Heart left ventricle (tissue), 16 donors: ENCODE results near the gene TUBGCP5. TPM values are rescaled to one million over a fixed set of nuclear protein-coding genes. Genes with fewer than 3 reads are reported as not detected.
"Not testable (repeated sequence)": the region's sequence is repeated elsewhere in the genome, so short reads cannot be mapped to it uniquely, and the experiment has no call there.

ENCODE experiments used
- ATAC-seq, 4 donors: fragments of 200-7000 bp; cut with Tn5 transposase; one replicate each; pipeline ENCODE4 v1.9.1; 2020 to 2022; ENCODE audit warnings: moderate library complexity in 4 of 4, mild to moderate bottlenecking in 3 of 4, moderate number of reproducible peaks in 1 of 4
- DNase-seq, 5 donors: peaks; one replicate each; pipeline ENCODE4 v3.0.0-alpha.2; 2020
- H3K27ac ChIP-seq, 12 donors: fragments of 200-600 bp; sonication (generic) in 4 of 12; one replicate each; pipeline versions ENCODE4 v1.5.0 to v1.8.0; 2016 to 2022; ENCODE audit warnings: mild to moderate bottlenecking in 2 of 12
- H3K27me3 ChIP-seq, 9 donors: fragments of 200-600 bp; sonication (generic) in 2 of 9; one replicate each; pipeline versions ENCODE4 v1.5.1 to v1.8.0; 2016 to 2022; ENCODE audit warnings: mild to moderate bottlenecking in 3 of 9
- H3K36me3 ChIP-seq, 9 donors: fragments of 200-600 bp; sonication (generic) in 2 of 9; one replicate each; pipeline versions ENCODE4 v1.5.0 to v1.8.0; 2018 to 2022; ENCODE audit warnings: mild to moderate bottlenecking in 2 of 9
- H3K4me1 ChIP-seq, 12 donors: fragments of 200-600 bp; sonication (generic) in 4 of 12; one replicate each; pipeline versions ENCODE4 v1.5.0 to v1.8.0; 2016 to 2022; ENCODE audit warnings: mild to moderate bottlenecking in 3 of 12
- H3K4me3 ChIP-seq, 12 donors: fragments of 200-600 bp; sonication (generic) in 4 of 12; one replicate each; pipeline versions ENCODE4 v1.5.0 to v1.8.0; 2017 to 2022; ENCODE audit warnings: mild to moderate bottlenecking in 9 of 12, moderate library complexity in 4 of 12
- H3K9me3 ChIP-seq, 12 donors: fragments of 200-600 bp; sonication (generic) in 4 of 12; one replicate each; pipeline versions ENCODE4 v1.5.0 to v1.8.0; 2016 to 2022; ENCODE audit warnings: mild to moderate bottlenecking in 1 of 12
- CTCF ChIP-seq, 12 donors: fragments of 200-600 bp; sonication (generic) in 4 of 12; IDR thresholded peaks; one replicate each; pipeline versions ENCODE4 v1.5.0 to v1.8.0; 2018 to 2022; ENCODE audit warnings: antibody characterized with exemption in 12 of 12, mild to moderate bottlenecking in 5 of 12
- POLR2A ChIP-seq, 2 donors: fragments of 450-650 bp; IDR thresholded peaks; one replicate each; pipeline ENCODE4 v1.6.1; 2017; ENCODE audit warnings: antibody characterized with exemption in 2 of 2, mild to moderate bottlenecking in 2 of 2, moderate library complexity in 2 of 2
- WGBS, 4 donors: extraction: QIAGEN DNeasy Blood & Tissue Kit in 2 of 4; methylation state at CpG; one replicate each; pipeline versions ENCODE4 v1.1.5 to v1.1.7; 2013 to 2018; 5-methylcytosine and 5-hydroxymethylcytosine counted together
- intact Hi-C, 10 donors: fragments of 100-400 bp; cut with DNase I; formaldehyde crosslinking; loops; one replicate each; pipeline versions ENCODE4 v1.11.1 to v1.14.2; 2022
- polyA plus RNA-seq, 2 donors: library from polyadenylated mRNA; stranded (reverse); fragments of 200-250 nt; gene quantifications; one replicate each; pipeline ENCODE4 v1.2.3, GENCODE V29; 2013
- total RNA-seq, 9 donors: library from RNA; depleted of rRNA in 2 of 9; stranded (reverse); fragments of >200 nt in 2 of 9; fragmentation: NEBNext Ultra II Directional in 3 of 9; extraction: Animal tissue kit (Norgen Biotek cat#: 25700) in 3 of 9; gene quantifications; one replicate each; pipeline versions ENCODE4 v1.1.0 to v1.2.4, GENCODE V29; 2016 to 2023
- donor health status: ischemic (EF 13 %, LVEDD 7.1; RV severe dilation, severe dysfunction).
- donor health status: healthy with polysubstance abuse.
- donor health status: DM: no; HTN: yes; CAD: no.
- donor health status: DM: no; HTN: no; CAD: no.
- donor health status: ischemic (EF 25% LVEDD 6.9; RV normal size, moderate dysfunction).
- donor health status: ischemic (EF 25% LVEDD 5.7; RV mildly dilated, moderate dysfunction).
- donor health status: healthy.
- donor health status: DM: yes; HTN: yes; CAD: no.
- donor health status: ischemic (EF 35%, LVEDD 5.7; RV mildly dilated, moderate dysfunction).
- donor health status: nonischemic (EF 11% LVEDD 7.7; RV severe dilation, severe dysfunction).
- donor health status: DM: yes; HTN: yes; CAD: no.
- donor health status: PGD.
- donor health status: ischemic (EF 29% LVEDD 5.4; RV normal size, mild dysfunction).
- donor health status: nonischemic (EF 23%, LVEDD 6.1; RV moderate dilation, normal function).

TUBGCP5 gene
- total and polyA plus RNA-seq, 11 donors, result 4.7 to 14.7 (median 13.0) TPM

DNA sequence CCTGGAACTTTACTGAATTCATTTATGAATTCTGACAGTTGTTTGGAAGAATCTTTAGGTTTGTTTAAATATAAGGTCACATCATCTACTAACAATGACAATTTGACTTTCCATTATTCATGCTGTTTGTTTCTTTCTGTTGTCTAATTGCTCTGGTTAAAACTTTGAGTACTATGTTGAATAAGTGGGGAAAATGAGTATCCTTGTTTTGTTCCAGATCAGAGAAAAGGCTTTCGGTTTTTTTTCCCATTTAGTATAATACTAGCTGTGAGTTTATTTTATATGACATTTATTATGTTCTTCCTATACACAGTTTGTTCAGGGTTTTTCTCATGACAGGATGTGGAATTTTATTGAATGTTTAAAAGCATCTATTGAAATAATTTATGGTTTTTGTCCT is 11.3 kb upstream of the TUBGCP5 start:
- H3K27me3 ChIP-seq, result peaks cover 0 to 4% (median 0%) of the 10 kb centered on the region in 9 donors
- DNase-seq (no peak), ATAC-seq (no peak)
- no peaks in the 10 kb centered on the region for H3K36me3 ChIP-seq
- H3K4me3 ChIP-seq, result no peak overlapping the region
- H3K9me3 ChIP-seq, result peaks cover 0 to 9% (median 0%) of the 10 kb centered on the region in 12 donors
- 73 to 84% (median 80%) methylated on average over 1 of the region's 1 CpG for WGBS, 4 donors
- no peaks in the 10 kb centered on the region for H3K4me1 ChIP-seq
- intact Hi-C loops, result no loop called here
- no peak for TF ChIP-seq CTCF (IDR thresholded peaks at IDR 0.05)
- no peak for TF ChIP-seq POLR2A (IDR thresholded peaks at IDR 0.05)
- no peak overlapping the region for H3K27ac ChIP-seq

GRCh38 chr15:23049984-23050628 is 10.7 kb upstream of the TUBGCP5 start:
- Histone ChIP-seq H3K4me1 (no peaks in the 10 kb centered on the region), H3K4me3 (no peak overlapping the region), H3K36me3 (no peaks in the 10 kb centered on the region), H3K27me3 (no peaks in the 10 kb centered on the region), H3K9me3 (peaks cover 0 to 9% (median 0%) of the 10 kb centered on the region in 12 donors), H3K27ac (no peak overlapping the region)
- TF ChIP-seq POLR2A (IDR thresholded peaks at IDR 0.05) (no peak), CTCF (IDR thresholded peaks at IDR 0.05) (no peak)
- intact Hi-C loops, result no loop called here
- DNase-seq, result no peak
- no peak for ATAC-seq
- WGBS, 4 donors, result 84 to 97% (median 94%) methylated on average over 7 to 16 of the region's 16 CpGs

DNA sequence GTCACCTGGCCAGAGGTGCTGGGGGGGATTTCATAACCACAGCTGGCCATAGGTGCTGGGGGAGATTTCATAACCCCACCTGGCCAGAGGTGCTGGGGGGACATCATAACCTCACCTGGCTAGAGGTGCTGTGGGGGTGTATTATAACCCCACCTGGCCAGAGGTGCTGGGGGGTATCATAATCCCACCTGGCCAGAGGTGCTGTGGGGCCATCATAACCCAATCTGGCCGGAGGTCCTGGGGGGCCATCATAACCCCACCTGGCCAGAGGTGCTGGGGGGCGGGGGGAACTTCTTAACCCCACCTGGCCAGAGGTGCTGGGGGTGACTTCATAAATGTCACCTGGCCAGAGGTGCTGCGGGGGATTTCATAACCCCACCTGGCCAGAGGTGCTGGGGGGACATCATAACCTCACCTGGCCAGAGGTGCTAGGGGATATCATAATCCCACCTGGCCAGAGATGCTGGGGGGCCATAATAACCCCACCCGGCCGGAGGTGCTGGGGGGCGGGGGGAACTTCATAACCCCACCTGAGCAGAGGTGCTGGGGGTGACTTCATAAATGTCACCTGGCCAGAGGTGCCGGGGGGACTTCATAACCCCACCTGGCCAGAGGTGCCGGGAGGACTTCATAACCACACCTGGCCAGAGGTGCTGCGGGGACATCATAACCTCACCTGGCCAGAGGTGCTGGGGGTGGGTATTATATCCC is 9.4 kb upstream of the TUBGCP5 start:
- H3K36me3 ChIP-seq, ATAC-seq, H3K4me1 ChIP-seq, H3K4me3 ChIP-seq, DNase-seq, H3K9me3 ChIP-seq, intact Hi-C loops, H3K27ac ChIP-seq, H3K27me3 ChIP-seq: not testable (repeated sequence)
- WGBS, 4 donors, result 86 to 100% (median 90%) methylated on average over 2 to 9 of the region's 9 CpGs

DNA sequence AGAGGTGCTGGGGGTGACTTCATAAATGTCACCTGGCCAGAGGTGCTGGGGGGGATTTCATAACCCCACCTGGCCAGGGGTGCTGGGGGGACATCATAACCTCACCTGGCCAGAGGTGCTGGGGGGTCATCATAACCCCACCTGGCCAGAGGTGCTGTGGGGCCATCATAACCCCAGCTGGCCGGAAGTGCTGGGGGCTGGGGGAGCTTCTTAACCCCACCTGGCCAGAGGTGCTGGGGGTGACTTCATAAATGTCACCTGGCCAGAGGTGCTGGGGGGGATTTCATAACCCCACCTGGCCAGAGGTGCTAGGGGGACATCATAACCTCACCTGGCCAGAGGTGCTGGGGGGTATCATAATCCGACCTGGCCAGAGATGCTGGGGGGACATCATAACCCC is 4.6 kb upstream of the TUBGCP5 start:
- DNase-seq, H3K4me1 ChIP-seq, H3K4me3 ChIP-seq, intact Hi-C loops, H3K36me3 ChIP-seq, H3K27ac ChIP-seq, H3K9me3 ChIP-seq, ATAC-seq, H3K27me3 ChIP-seq: not testable (repeated sequence)
- 88 to 96% (median 89%) methylated on average over 1 to 2 of the region's 2 CpGs; no CpG with 5 or more reads in 1 of the 4 donors for WGBS, 4 donors

GRCh38 chr15:23043535-23043934 is 4.2 kb upstream of the TUBGCP5 start:
- H3K27ac ChIP-seq, H3K4me3 ChIP-seq: not testable (repeated sequence)
- 79 to 100% (median 96%) methylated on average over 2 to 4 of the region's 4 CpGs for WGBS, 4 donors

DNA sequence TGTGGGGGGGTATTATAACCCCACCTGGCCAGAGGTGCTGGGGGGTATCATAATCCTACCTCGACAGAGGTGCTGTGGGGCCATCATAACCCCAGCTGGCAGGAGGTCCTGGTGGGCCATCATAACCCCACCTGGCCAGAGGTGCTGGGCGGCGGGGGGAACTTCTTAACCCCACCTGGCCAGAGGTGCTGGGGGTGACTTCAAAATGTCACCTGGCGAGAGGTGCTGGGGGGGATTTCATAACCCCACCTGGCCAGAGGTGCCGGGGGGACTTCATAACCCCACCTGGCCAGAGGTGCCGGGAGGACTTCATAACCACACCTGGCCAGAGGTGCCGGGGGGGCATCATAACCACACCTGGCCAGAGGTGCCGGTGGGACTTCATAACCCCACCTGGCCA is 2.4 kb upstream of the TUBGCP5 start:
- H3K27ac ChIP-seq, H3K9me3 ChIP-seq, H3K4me3 ChIP-seq, ATAC-seq, H3K27me3 ChIP-seq, intact Hi-C loops, DNase-seq, H3K36me3 ChIP-seq: not testable (repeated sequence)
- peaks cover 0 to 17% (median 12%) of the 10 kb centered on the region in 12 donors for H3K4me1 ChIP-seq
- 92 to 100% (median 96%) methylated on average over 2 to 8 of the region's 8 CpGs for WGBS, 4 donors

More at GRCh38 chr15:23043535-23043934, 4.2 kb upstream of the TUBGCP5 start:
- H3K4me1 ChIP-seq, intact Hi-C loops, ATAC-seq, H3K9me3 ChIP-seq, H3K27me3 ChIP-seq, DNase-seq, H3K36me3 ChIP-seq: not testable (repeated sequence)
